Urothelium cell line (cell line): Measurements from ENCODE around the gene HOXD1.

Experiments used
- DNase-seq: peaks from one replicate; pipeline ENCODE4 v3.0.0; 2011; ENCODE audit warnings: low spot score, mixed read lengths
- FAIRE-seq: peaks from 2 replicates; lab custom pipeline; 2011; peaks lifted over from hg19 to GRCh38; lab: Jason Lieb, UNC

Gene HOXD1

GRCh38 chr2:176164611-176165369 is 23.7 kb upstream of the HOXD1 start:
- no peak for DNase-seq
- FAIRE-seq = no peak

- DNase-seq (no peak), FAIRE-seq (no peak)
Observed at GRCh38 chr2:176165370-176166050, 23.0 kb upstream of the HOXD1 start.

GRCh38 chr2:176166272-176166671 is 22.2 kb upstream of the HOXD1 start:
- DNase-seq (no peak), FAIRE-seq (no peak)

GRCh38 chr2:176167398-176167797 is 21.1 kb upstream of the HOXD1 start:
- FAIRE-seq = no peak
- DNase-seq = no peak

GRCh38 chr2:176169181-176169580 is 19.3 kb upstream of the HOXD1 start:
- FAIRE-seq (no peak), DNase-seq (no peak)

GRCh38 chr2:176169711-176170110 is 18.8 kb upstream of the HOXD1 start:
- DNase-seq (no peak), FAIRE-seq (no peak)

- FAIRE-seq = no peak
- no peak for DNase-seq
Observed at GRCh38 chr2:176170602-176171305, 17.7 kb upstream of the HOXD1 start.

- FAIRE-seq (no peak), DNase-seq (no peak)
Observed at GRCh38 chr2:176171351-176172006, 17.0 kb upstream of the HOXD1 start.

- no peak for FAIRE-seq
- DNase-seq = no peak
Observed at GRCh38 chr2:176172007-176172894, 16.2 kb upstream of the HOXD1 start.

GRCh38 chr2:176172895-176173566 is 15.4 kb upstream of the HOXD1 start:
- DNase-seq (no peak), FAIRE-seq (no peak)

GRCh38 chr2:176173567-176174381 is 14.7 kb upstream of the HOXD1 start:
- no peak for FAIRE-seq
- no peak for DNase-seq

GRCh38 chr2:176174382-176174823 is 14.1 kb upstream of the HOXD1 start:
- no peak for DNase-seq
- FAIRE-seq = no peak

- FAIRE-seq = no peak
- no peak for DNase-seq
Observed at GRCh38 chr2:176174824-176175708, 13.4 kb upstream of the HOXD1 start.

- FAIRE-seq (no peak), DNase-seq (no peak)
Observed at GRCh38 chr2:176175709-176176607, 12.5 kb upstream of the HOXD1 start.

GRCh38 chr2:176177580-176178037 is 10.9 kb upstream of the HOXD1 start:
- FAIRE-seq = no peak
- no peak for DNase-seq

- FAIRE-seq (no peak), DNase-seq (no peak)
Observed at GRCh38 chr2:176178038-176178756, 10.3 kb upstream of the HOXD1 start.
